ENCODE data around the gene PRR19. TPM values are rescaled to one million over a fixed set of nuclear protein-coding genes. Genes with fewer than 3 reads are reported as not detected.

The PRR19 gene
- total and polyA plus RNA-seq, 2 donors (not counting 1 experiment from before 2014, with no cell fraction given): 0.39 to 0.54 TPM

DNA sequence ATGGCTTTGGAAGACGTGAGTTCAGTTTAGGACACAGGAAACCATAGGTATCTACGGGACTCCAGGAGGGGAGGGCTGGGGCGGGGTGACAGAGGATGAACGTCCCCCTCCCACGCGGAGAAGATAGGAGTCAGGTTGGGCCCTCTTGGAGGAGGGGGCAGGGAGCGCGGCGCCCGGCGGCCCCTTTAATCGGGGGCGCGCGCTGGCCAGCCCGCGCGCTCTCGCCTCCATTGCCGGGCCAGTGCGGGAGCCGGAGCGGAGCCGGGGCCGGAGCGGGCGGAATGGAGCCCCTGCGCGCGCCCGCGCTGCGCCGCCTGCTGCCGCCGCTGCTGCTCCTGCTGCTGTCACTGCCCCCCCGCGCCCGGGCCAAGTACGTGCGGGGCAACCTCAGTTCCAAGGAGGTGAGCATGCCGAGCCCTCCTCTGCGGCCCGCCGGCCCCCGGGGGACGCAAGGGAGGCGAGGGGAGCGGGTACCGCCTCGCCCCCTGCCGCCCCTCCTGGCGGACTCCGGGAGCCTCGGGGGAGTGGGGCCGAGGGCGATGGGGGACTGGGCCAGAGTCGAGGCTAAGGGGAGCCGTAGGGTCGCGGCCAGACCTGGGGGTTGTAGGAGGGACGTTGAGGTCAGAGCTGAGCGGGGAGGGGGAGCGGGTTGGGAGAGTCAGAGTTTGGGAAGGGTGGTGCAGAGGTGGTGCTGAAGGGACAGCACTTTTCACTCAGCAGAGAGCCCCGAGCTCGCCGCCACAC is 11.3 kb downstream of the PRR19 start, which contains the start of gene TMEM145:
Gene TMEM145 (plus strand): TSS at position 214 of the 744 bp plus-strand sequence. CDS start 68 bp downstream, at position 282.
- DNase-seq (peak; percentile 61), ATAC-seq (ENCODE audit: low read depth) (peak; percentile 67)
- intact Hi-C loops (cut with micrococcal nuclease): no loop called here
- Mint-ChIP-seq H3K27me3 (peaks cover 28% of the 10 kb centered on the region), H3K27ac (no peak within 1 kb of the TSS), H3K4me3 (peak within 1 kb of the TSS; percentile 67), H3K9me3 (ENCODE audit: insufficient read depth) (no peaks in the 10 kb centered on the region), H3K4me1 (peaks cover 19% of the 10 kb centered on the region)
- ChIA-PET CTCF (interaction anchor here (0.5 to 1.1 kb wide), 3 partner anchors 8 to 184 kb away, joined by 3 to 4 read pairs (median 3); no protein-coding TSS in a partner anchor), POLR2A (interaction anchor here (0.6 kb wide), 1 partner anchor 34 kb away, joined by 4 read pairs; no protein-coding TSS in a partner anchor)
- Histone ChIP-seq H3K9ac (ENCODE audit: low read length) (peak within 1 kb of the TSS; percentile 37), H3K4me2 (replicated peaks; ENCODE audit: low read depth, low read length, poor library complexity, severe bottlenecking) (peak within 1 kb of the TSS; percentile 86), H3K4me1 (ENCODE audit: control insufficient read depth in 2 of 2, insufficient read depth in 2 of 2, low read length in 2 of 2) (peaks cover 20 to 26% of the 10 kb centered on the region in 2 donors), H3K79me2 (ENCODE audit: control insufficient read depth, insufficient read depth, low read length) (no peaks in the 10 kb centered on the region), H3K36me3 (replicated peaks in 1 of 2; ENCODE audit: control extremely low read depth in 1 of 2, control insufficient read depth in 1 of 2, extremely low read depth in 1 of 2, insufficient read depth in 2 of 2, low read length in 1 of 2) (no peaks in the 10 kb centered on the region), H3K4me3 (ENCODE audit: control extremely low read depth in 1 of 5, extremely low read depth in 1 of 5, insufficient read depth in 1 of 5, low read depth in 2 of 5, low read length in 4 of 5) (peak within 1 kb of the TSS in 3 of 5 experiments; percentile 18 to 38 (median 33)), H2AFZ (ENCODE audit: insufficient read depth, low read depth, low read length, poor library complexity, severe bottlenecking) (peak within 1 kb of the TSS; percentile 46), H3K9me3 (ENCODE audit: control extremely low read depth in 1 of 3, control insufficient read depth in 2 of 3, insufficient read depth in 1 of 3, low read length in 2 of 3) (peaks cover 0 to 9% (median 0%) of the 10 kb centered on the region in 3 donors), H3K27ac (ENCODE audit: low read length in 2 of 2) (no peak within 1 kb of the TSS), H4K20me1 (ENCODE audit: control insufficient read depth, insufficient read depth, low read length, poor library complexity, severe bottlenecking) (no peaks in the 10 kb centered on the region), H3K27me3 (replicated peaks in 1 of 4; ENCODE audit: control extremely low read depth in 1 of 4, control insufficient read depth in 3 of 4, insufficient read depth in 4 of 4, low read length in 3 of 4) (peaks cover 0 to 40% (median 17%) of the 10 kb centered on the region in 4 experiments)
- TF ChIP-seq EZH2 (IDR thresholded peaks at IDR 0.05; ENCODE audit: borderline replicate concordance, insufficient read depth, low read depth, low read length, poor library complexity, severe bottlenecking): no peak
- TF ChIP-seq, protein P1, sequence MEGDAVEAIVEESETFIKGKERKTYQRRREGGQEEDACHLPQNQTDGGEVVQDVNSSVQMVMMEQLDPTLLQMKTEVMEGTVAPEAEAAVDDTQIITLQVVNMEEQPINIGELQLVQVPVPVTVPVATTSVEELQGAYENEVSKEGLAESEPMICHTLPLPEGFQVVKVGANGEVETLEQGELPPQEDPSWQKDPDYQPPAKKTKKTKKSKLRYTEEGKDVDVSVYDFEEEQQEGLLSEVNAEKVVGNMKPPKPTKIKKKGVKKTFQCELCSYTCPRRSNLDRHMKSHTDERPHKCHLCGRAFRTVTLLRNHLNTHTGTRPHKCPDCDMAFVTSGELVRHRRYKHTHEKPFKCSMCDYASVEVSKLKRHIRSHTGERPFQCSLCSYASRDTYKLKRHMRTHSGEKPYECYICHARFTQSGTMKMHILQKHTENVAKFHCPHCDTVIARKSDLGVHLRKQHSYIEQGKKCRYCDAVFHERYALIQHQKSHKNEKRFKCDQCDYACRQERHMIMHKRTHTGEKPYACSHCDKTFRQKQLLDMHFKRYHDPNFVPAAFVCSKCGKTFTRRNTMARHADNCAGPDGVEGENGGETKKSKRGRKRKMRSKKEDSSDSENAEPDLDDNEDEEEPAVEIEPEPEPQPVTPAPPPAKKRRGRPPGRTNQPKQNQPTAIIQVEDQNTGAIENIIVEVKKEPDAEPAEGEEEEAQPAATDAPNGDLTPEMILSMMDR (IDR thresholded peaks at IDR 0.05): peak; percentile 13
- under 1% methylated on average over 66 of the region's 67 CpGs for WGBS (ENCODE audit: insufficient coverage)

Data from B cell (primary cell).